Endodermal cell (in vitro differentiated cells): ENCODE results near the gene GLYATL2. TPM values are rescaled to one million over a fixed set of nuclear protein-coding genes. Genes with fewer than 3 reads are reported as not detected.

Experiments used
- DNase-seq: peaks from one replicate; pipeline ENCODE4 v3.0.0-alpha.2; 2017
- H3K27ac ChIP-seq: 2 replicates; pipeline ENCODE4 v1.5.1; 2013; ENCODE audit warnings: mild to moderate bottlenecking, low read depth, low read length, moderate library complexity
- H3K27me3 ChIP-seq: 2 replicates; pipeline ENCODE4 v1.6.1; 2013; ENCODE audit warnings: mild to moderate bottlenecking, low read length, moderate library complexity; ENCODE audit not compliant: insufficient read depth, control insufficient read depth, poor library complexity, severe bottlenecking
- H3K36me3 ChIP-seq: 2 replicates; pipeline ENCODE4 v1.7.0; 2013; ENCODE audit warnings: mild to moderate bottlenecking, low read length, moderate library complexity; ENCODE audit not compliant: control insufficient read depth, insufficient read depth
- H3K4me1 ChIP-seq: one replicate; pipeline ENCODE4 v1.7.0; 2013; ENCODE audit warnings: low read length; ENCODE audit not compliant: control insufficient read depth, insufficient read depth
- H3K4me3 ChIP-seq: 2 replicates; pipeline ENCODE4 v1.5.1; 2013; ENCODE audit warnings: mild to moderate bottlenecking, low read length, moderate library complexity
- H3K9ac ChIP-seq: 2 replicates; pipeline ENCODE4 v1.6.1; 2013; ENCODE audit warnings: mild to moderate bottlenecking, low read length, moderate library complexity; ENCODE audit not compliant: poor library complexity, severe bottlenecking; ENCODE audit errors: extremely low read depth
- H3K9me3 ChIP-seq: 2 replicates; pipeline ENCODE4 v1.6.1; 2013; ENCODE audit warnings: mild to moderate bottlenecking, low read length, moderate library complexity; ENCODE audit not compliant: control insufficient read depth
- H3K27ac Mint-ChIP-seq: 2 replicates; pipeline ENCODE4 v1.8.0; 2020; ENCODE audit warnings: mixed read lengths
- H3K27me3 Mint-ChIP-seq: 2 replicates; pipeline ENCODE4 v1.8.0; 2021; ENCODE audit warnings: mild to moderate bottlenecking, mixed read lengths; ENCODE audit not compliant: insufficient read depth
- H3K36me3 Mint-ChIP-seq: 2 replicates; pipeline ENCODE4 v1.8.0; 2020; ENCODE audit warnings: low read depth, mixed read lengths
- H3K4me1 Mint-ChIP-seq: 2 replicates; pipeline ENCODE4 v1.8.0; 2020; ENCODE audit warnings: mixed read lengths
- H3K4me3 Mint-ChIP-seq: 2 replicates; pipeline ENCODE4 v1.8.0; 2020; ENCODE audit warnings: mild to moderate bottlenecking, moderate library complexity, mixed read lengths
- H3K9me3 Mint-ChIP-seq: 2 replicates; pipeline ENCODE4 v1.8.0; 2020; ENCODE audit warnings: mild to moderate bottlenecking, mixed read lengths
- WGBS, 2 experiments: methylation state at CpG; one replicate each; pipeline versions ENCODE4 v1.1.5 to v1.1.7; 2013; ENCODE audit warnings: missing lambda C conversion rate in 2 of 2, mixed read lengths in 1 of 2; ENCODE audit not compliant: insufficient coverage in 1 of 2, insufficient read length in 1 of 2; 5-methylcytosine and 5-hydroxymethylcytosine counted together
- long read RNA-seq, 4 experiments: library from polyadenylated mRNA in 2 of 4; library from RNA in 1 of 4; library from capped mRNA in 1 of 4; stranded (forward) in 3 of 4; unstranded in 1 of 4; transcript quantifications; one replicate each; pipeline ENCODE4 v2.0.0, GENCODE V29; 2020 to 2021; ENCODE audit warnings: inconsistent platforms in 1 of 4
- polyA plus RNA-seq, 2 experiments: library from polyadenylated mRNA; stranded (reverse); fragments of 50-300 nt; gene quantifications; one replicate each; pipeline ENCODE4 v1.2.3, GENCODE V29; 2013
- total RNA-seq, 2 donors: library from RNA; stranded (reverse); fragmentation: NEBNext Ultra II Directional in 1 of 2; extraction: Animal tissue kit (Norgen Biotek cat#: 25700) in 1 of 2; gene quantifications; 2 replicates in 1 of 2; 3 replicates in 1 of 2; pipeline ENCODE4 v1.2.1, GENCODE V29; 2021
- TF ChIP-seq, protein P1 (sequence below): fragments of 200-600 bp; sonication (generic); conservative IDR thresholded peaks from 2 replicates; pipeline ENCODE4 v1.5.0; 2021; ENCODE audit warnings: antibody characterized with exemption, mild to moderate bottlenecking

The GLYATL2 gene
- 1 to 10 TPM in 1 of 2 donors, under 1 TPM in 1; 0.35 to 1.4 TPM for total RNA-seq
- 2.1 TPM for polyA plus RNA-seq (2013, experiment 1 of 2)
- 2.4 TPM for polyA plus RNA-seq (2013, experiment 2 of 2)
- long read RNA-seq, experiment 1, partial matches to known transcripts = 0 of 1 reads
- long read RNA-seq, experiment 1, other reads (novel, unspliced or antisense) = 1 of 1 reads
- long read RNA-seq, experiment 2, partial matches to known transcripts = 0 of 3 reads
- long read RNA-seq, experiment 2, other reads (novel, unspliced or antisense) = 3 of 3 reads
- long read RNA-seq, experiment 3, partial matches to known transcripts = 1 of 5 reads
- long read RNA-seq, experiment 3, other reads (novel, unspliced or antisense) = 4 of 5 reads
- long read RNA-seq, experiment 4, partial matches to known transcripts = 1 of 9 reads
- long read RNA-seq, experiment 4, other reads (novel, unspliced or antisense) = 8 of 9 reads

DNA sequence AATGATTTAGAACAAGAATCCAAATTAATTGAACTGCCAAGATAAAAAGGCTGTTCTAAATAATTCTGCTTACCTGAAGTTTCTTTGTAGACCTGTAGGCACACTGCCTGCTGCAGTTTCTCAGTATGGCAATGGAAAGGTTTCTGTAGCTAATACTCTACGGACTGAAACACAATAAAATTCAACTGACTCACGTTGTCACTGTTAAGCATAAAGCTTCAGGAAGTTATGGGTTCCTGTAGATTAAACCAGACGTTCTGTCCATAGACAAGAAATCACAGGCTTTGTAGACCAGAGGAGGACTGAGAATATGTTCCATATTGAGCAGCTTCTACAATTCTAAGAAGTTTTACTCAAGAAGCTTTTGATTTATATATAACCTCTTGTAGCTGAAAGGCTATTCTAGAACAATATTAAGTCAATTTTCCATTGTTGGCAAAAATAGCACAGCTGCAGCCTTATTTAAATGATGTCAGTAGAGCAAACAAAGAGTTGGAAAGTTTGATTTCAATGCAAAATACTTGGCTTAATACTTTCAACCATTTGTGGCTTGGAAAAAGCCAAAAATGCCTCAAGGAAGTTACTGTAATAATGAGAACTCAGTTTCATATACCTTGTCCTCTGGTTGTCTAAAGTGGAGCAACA, at the start of gene GLYATL2:
Gene GLYATL2 (minus strand): TSS at position 344 of the 645 bp plus-strand sequence. CDS start 5,092 bp downstream, outside the sequence.
- H3K27ac Mint-ChIP-seq = no peak within 1 kb of the TSS
- H3K36me3 ChIP-seq = no peaks in the 10 kb centered on the region
- no peak within 1 kb of the TSS for H3K27ac ChIP-seq
- H3K4me3 Mint-ChIP-seq = no peak within 1 kb of the TSS
- peaks cover 76% of the 10 kb centered on the region for H3K9me3 Mint-ChIP-seq
- H3K9ac ChIP-seq = no peak within 1 kb of the TSS
- no peaks in the 10 kb centered on the region for H3K4me1 Mint-ChIP-seq
- no peaks in the 10 kb centered on the region for H3K4me1 ChIP-seq
- 43 to 67% methylated on average over 1 to 3 of the region's 3 CpGs for WGBS, 2 experiments
- H3K4me3 ChIP-seq = no peak within 1 kb of the TSS
- no peaks in the 10 kb centered on the region for H3K27me3 Mint-ChIP-seq
- no peaks in the 10 kb centered on the region for H3K27me3 ChIP-seq
- DNase-seq = no peak
- no peaks in the 10 kb centered on the region for H3K36me3 Mint-ChIP-seq
- H3K9me3 ChIP-seq = peaks cover 56% of the 10 kb centered on the region
- TF ChIP-seq, protein P1, sequence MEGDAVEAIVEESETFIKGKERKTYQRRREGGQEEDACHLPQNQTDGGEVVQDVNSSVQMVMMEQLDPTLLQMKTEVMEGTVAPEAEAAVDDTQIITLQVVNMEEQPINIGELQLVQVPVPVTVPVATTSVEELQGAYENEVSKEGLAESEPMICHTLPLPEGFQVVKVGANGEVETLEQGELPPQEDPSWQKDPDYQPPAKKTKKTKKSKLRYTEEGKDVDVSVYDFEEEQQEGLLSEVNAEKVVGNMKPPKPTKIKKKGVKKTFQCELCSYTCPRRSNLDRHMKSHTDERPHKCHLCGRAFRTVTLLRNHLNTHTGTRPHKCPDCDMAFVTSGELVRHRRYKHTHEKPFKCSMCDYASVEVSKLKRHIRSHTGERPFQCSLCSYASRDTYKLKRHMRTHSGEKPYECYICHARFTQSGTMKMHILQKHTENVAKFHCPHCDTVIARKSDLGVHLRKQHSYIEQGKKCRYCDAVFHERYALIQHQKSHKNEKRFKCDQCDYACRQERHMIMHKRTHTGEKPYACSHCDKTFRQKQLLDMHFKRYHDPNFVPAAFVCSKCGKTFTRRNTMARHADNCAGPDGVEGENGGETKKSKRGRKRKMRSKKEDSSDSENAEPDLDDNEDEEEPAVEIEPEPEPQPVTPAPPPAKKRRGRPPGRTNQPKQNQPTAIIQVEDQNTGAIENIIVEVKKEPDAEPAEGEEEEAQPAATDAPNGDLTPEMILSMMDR = no peak

- H3K4me1 Mint-ChIP-seq = peaks cover 2% of the 10 kb centered on the region
- no peak overlapping the region for H3K9ac ChIP-seq
- no peaks in the 10 kb centered on the region for H3K36me3 ChIP-seq
- no peak for DNase-seq
- H3K4me3 Mint-ChIP-seq = no peak overlapping the region
- WGBS, 2 experiments = 58 to 80% methylated on average over 2 of the region's 2 CpGs
- H3K9me3 Mint-ChIP-seq = peaks cover 3% of the 10 kb centered on the region
- no peaks in the 10 kb centered on the region for H3K27me3 ChIP-seq
- H3K4me3 ChIP-seq = no peak overlapping the region
- no peaks in the 10 kb centered on the region for H3K4me1 ChIP-seq
- TF ChIP-seq, protein P1 = no peak
- H3K36me3 Mint-ChIP-seq = no peaks in the 10 kb centered on the region
- peaks cover 8% of the 10 kb centered on the region for H3K9me3 ChIP-seq
- no peak overlapping the region for H3K27ac Mint-ChIP-seq
- H3K27ac ChIP-seq = no peak overlapping the region
- H3K27me3 Mint-ChIP-seq = no peaks in the 10 kb centered on the region
These were observed 49.4 kb upstream of the GLYATL2 start for GRCh38 chr11:58893899-58894298.

DNA sequence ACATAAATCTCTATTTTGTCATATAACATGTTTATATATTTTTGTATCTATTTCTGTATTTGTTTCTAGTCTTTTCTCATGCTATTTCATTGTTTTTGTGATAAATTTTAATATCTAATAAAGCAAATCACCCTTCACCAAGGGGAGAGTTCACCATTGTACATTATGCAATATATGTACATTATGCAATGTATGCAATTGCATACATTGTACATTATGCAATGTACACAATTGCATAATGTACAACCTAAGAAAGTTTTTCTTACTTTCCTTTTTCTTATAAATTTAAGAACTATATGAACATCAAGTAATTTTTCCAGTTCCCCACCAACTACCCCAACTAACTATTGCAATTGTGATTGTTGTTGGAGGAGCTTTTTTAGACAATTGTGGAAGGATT, 44.1 kb upstream of the GLYATL2 start:
- H3K4me1 Mint-ChIP-seq = no peaks in the 10 kb centered on the region
- TF ChIP-seq, protein P1 = no peak
- DNase-seq = no peak
- Histone ChIP-seq H3K36me3 (no peaks in the 10 kb centered on the region), H3K9me3 (peaks cover 6% of the 10 kb centered on the region), H3K4me1 (no peaks in the 10 kb centered on the region), H3K4me3 (no peak overlapping the region), H3K27me3 (no peaks in the 10 kb centered on the region), H3K27ac (no peak overlapping the region), H3K9ac (no peak overlapping the region)
- peaks cover 33% of the 10 kb centered on the region for H3K9me3 Mint-ChIP-seq
- no peak overlapping the region for H3K27ac Mint-ChIP-seq
- no peaks in the 10 kb centered on the region for H3K36me3 Mint-ChIP-seq
- H3K27me3 Mint-ChIP-seq = no peaks in the 10 kb centered on the region
- H3K4me3 Mint-ChIP-seq = no peak overlapping the region
